Measurements from ENCODE around the gene HTATSF1. TPM values are rescaled to one million over a fixed set of nuclear protein-coding genes. Genes with fewer than 3 reads are reported as not detected.

Gene HTATSF1
- total RNA-seq, 1 experiment from 2014 or later = 49.5 TPM

GRCh38 chrX:136476501-136476900 is 20.9 kb upstream of the HTATSF1 start:
- H3K27ac Mint-ChIP-seq = no peak overlapping the region
- Histone ChIP-seq H3K27ac (ENCODE audit: insufficient read length, low read depth, low read length) (no peak overlapping the region), H3K4ac (ENCODE audit: low read depth, low read length) (no peak overlapping the region), H3K23me2 (ENCODE audit: insufficient read length, low read depth, low read length, poor library complexity, severe bottlenecking) (no peaks in the 10 kb centered on the region), H2BK12ac (ENCODE audit: insufficient read length, low read depth, low read length) (no peak overlapping the region), H2BK5ac (ENCODE audit: insufficient read length, low read length) (no peak overlapping the region), H2AK5ac (ENCODE audit: insufficient read length, low read length) (no peak overlapping the region), H3K56ac (ENCODE audit: insufficient read length, low read depth, low read length) (no peak overlapping the region), H4K20me1 (ENCODE audit: control insufficient read depth, insufficient read depth, insufficient read length) (no peaks in the 10 kb centered on the region), H3K79me1 (ENCODE audit: insufficient read depth, low read depth, low read length, poor library complexity, severe bottlenecking) (no peaks in the 10 kb centered on the region), H3K23ac (ENCODE audit: insufficient read length, low read depth, low read length) (no peak overlapping the region), H3K27me3 (ENCODE audit: insufficient read depth, low read length) (no peaks in the 10 kb centered on the region), H3K4me1 (ENCODE audit: insufficient read depth, low read length) (no peaks in the 10 kb centered on the region), H3T11ph (ENCODE audit: low read length) (no peak overlapping the region), H3K18ac (ENCODE audit: insufficient read length, low read depth, low read length) (no peak overlapping the region), H3K79me2 (ENCODE audit: insufficient read depth, low read length) (no peaks in the 10 kb centered on the region), H2BK20ac (ENCODE audit: low read depth, low read length, poor library complexity, severe bottlenecking) (no peak overlapping the region), H3K9ac (ENCODE audit: extremely low read depth, insufficient read length, low read length) (no peak overlapping the region), H4K91ac (ENCODE audit: insufficient read length, low read depth, low read length) (no peak overlapping the region), H3K4me2 (ENCODE audit: insufficient read depth, insufficient read length, low read length) (no peak overlapping the region), H3K9me3 (ENCODE audit: control insufficient read depth, low read depth, low read length) (peaks cover 66% of the 10 kb centered on the region), H2BK120ac (ENCODE audit: low read depth, low read length, poor library complexity, severe bottlenecking) (no peak overlapping the region), H4K8ac (replicated peaks; ENCODE audit: insufficient read length, low read depth, low read length) (no peak overlapping the region), H3K14ac (ENCODE audit: insufficient read depth, low read length) (no peak overlapping the region), H2BK15ac (ENCODE audit: low read depth, low read length) (no peak overlapping the region), H4K5ac (ENCODE audit: insufficient read length, low read depth, low read length) (no peak overlapping the region), H2AFZ (ENCODE audit: low read length) (no peak overlapping the region)
- H3K9me3 Mint-ChIP-seq = peaks cover 62 to 72% of the 10 kb centered on the region in 2 experiments
- no peak for DNase-seq
- WGBS (ENCODE audit: extremely low coverage, insufficient read length, low lambda C conversion rate) = no CpG with 5 or more reads among the region's 2 CpGs
- no peak for TF ChIP-seq CTCF (conservative IDR thresholded peaks at IDR 0.05)
- H3K4me1 Mint-ChIP-seq = no peaks in the 10 kb centered on the region
- no peak overlapping the region for H3K4me3 Mint-ChIP-seq
- H3K27me3 Mint-ChIP-seq (ENCODE audit: low read depth) = peaks cover 4% of the 10 kb centered on the region
- H3K36me3 Mint-ChIP-seq (ENCODE audit: insufficient read depth in 1 of 3, low read depth in 3 of 3) = peaks cover 0 to 5% (median 0%) of the 10 kb centered on the region in 3 experiments; a peak in 2 of 7 replicates

Data from H9 (cell line).